Panc1 (cell line): ENCODE data around the gene CCDC71.

Experiments used
- POLR2AphosphoS5 ChIP-seq: IDR thresholded peaks from 2 replicates; pipeline ENCODE4 v1.6.1; 2012; ENCODE audit warnings: mild to moderate bottlenecking, low read depth, low read length, moderate library complexity
- SIN3A ChIP-seq: IDR thresholded peaks from 2 replicates; pipeline ENCODE4 v1.6.1; 2012; ENCODE audit warnings: low read depth, mild to moderate bottlenecking, low read length, moderate library complexity, borderline replicate concordance; ENCODE audit not compliant: insufficient read depth
- TF ChIP-seq, protein P1 (sequence below): fragments of 450-650 bp; IDR thresholded peaks from 2 replicates; pipeline ENCODE4 v1.5.1; 2017; ENCODE audit warnings: mild to moderate bottlenecking

- TF ChIP-seq, protein P1, sequence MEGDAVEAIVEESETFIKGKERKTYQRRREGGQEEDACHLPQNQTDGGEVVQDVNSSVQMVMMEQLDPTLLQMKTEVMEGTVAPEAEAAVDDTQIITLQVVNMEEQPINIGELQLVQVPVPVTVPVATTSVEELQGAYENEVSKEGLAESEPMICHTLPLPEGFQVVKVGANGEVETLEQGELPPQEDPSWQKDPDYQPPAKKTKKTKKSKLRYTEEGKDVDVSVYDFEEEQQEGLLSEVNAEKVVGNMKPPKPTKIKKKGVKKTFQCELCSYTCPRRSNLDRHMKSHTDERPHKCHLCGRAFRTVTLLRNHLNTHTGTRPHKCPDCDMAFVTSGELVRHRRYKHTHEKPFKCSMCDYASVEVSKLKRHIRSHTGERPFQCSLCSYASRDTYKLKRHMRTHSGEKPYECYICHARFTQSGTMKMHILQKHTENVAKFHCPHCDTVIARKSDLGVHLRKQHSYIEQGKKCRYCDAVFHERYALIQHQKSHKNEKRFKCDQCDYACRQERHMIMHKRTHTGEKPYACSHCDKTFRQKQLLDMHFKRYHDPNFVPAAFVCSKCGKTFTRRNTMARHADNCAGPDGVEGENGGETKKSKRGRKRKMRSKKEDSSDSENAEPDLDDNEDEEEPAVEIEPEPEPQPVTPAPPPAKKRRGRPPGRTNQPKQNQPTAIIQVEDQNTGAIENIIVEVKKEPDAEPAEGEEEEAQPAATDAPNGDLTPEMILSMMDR: no peak
- TF ChIP-seq POLR2AphosphoS5: no peak
- TF ChIP-seq SIN3A: no peak
These were observed 41.0 kb downstream of the CCDC71 start for GRCh38 chr3:49124991-49125670.
